Measurements from ENCODE around the gene C10orf67. TPM values are rescaled to one million over a fixed set of nuclear protein-coding genes. Genes with fewer than 3 reads are reported as not detected.

Gene C10orf67
- total RNA-seq, 1 experiment from 2014 or later, result not detected

GRCh38 chr10:23322082-23322481 is 22.5 kb downstream of the C10orf67 start:
- CTCF ChIA-PET, result no interaction called here
- no peak for ATAC-seq

More at GRCh38 chr10:23322082-23322481, 22.5 kb downstream of the C10orf67 start:
- TF ChIP-seq ELF1 (IDR thresholded peaks at IDR 0.05; ENCODE audit: borderline replicate concordance, low read depth) (no peak), POLR2A (IDR thresholded peaks at IDR 0.05; ENCODE audit: borderline replicate concordance, extremely low read depth, insufficient read depth, insufficient read length) (no peak), ATF3 (IDR thresholded peaks at IDR 0.05) (no peak), TCF7L2 (IDR thresholded peaks at IDR 0.05; ENCODE audit: borderline replicate concordance, extremely low read depth, insufficient read depth, insufficient read length) (no peak), JUND (IDR thresholded peaks at IDR 0.05) (no peak), REST (IDR thresholded peaks at IDR 0.05; ENCODE audit: low read depth) (no peak), ZNF274 (IDR thresholded peaks at IDR 0.05; ENCODE audit: low read depth, low read length) (no peak), ZFX (IDR thresholded peaks at IDR 0.05) (no peak), SIN3A (IDR thresholded peaks at IDR 0.05; ENCODE audit: low read depth) (no peak)
- Histone ChIP-seq H3K9me2 (ENCODE audit: insufficient read depth) (no peaks in the 10 kb centered on the region), H3K9me3 (ENCODE audit: control insufficient read depth in 1 of 2, insufficient read depth in 1 of 2, low read depth in 1 of 2, low read length in 2 of 2) (no peaks in the 10 kb centered on the region), H3K4me2 (ENCODE audit: low read length) (no peak overlapping the region), H3K27me3 (ENCODE audit: insufficient read depth, low read length) (peaks cover 12% of the 10 kb centered on the region), H3K4me3 (replicated peaks in 1 of 2; ENCODE audit: low read depth in 1 of 2, low read length in 2 of 2) (no peak overlapping the region), H3K27ac (ENCODE audit: low read depth, low read length) (no peak overlapping the region), H3K9ac (ENCODE audit: low read length) (no peak overlapping the region), H2AFZ (ENCODE audit: low read depth, low read length, poor library complexity, severe bottlenecking) (no peak overlapping the region), H3K4me1 (ENCODE audit: control insufficient read depth in 1 of 2, insufficient read depth in 2 of 2, low read length in 2 of 2) (no peaks in the 10 kb centered on the region), H3K79me2 (ENCODE audit: insufficient read depth, low read length) (no peaks in the 10 kb centered on the region), H4K20me1 (ENCODE audit: insufficient read depth) (no peaks in the 10 kb centered on the region), H3K36me3 (ENCODE audit: control insufficient read depth in 1 of 2, insufficient read depth in 2 of 2, low read length in 2 of 2) (no peaks in the 10 kb centered on the region)
- intact Hi-C loops (cut with micrococcal nuclease), result no loop called here
- no peak for DNase-seq (ENCODE audit: low read depth, low spot score)
- POLR2A ChIA-PET, result no interaction called here
- BruUV-seq (replicated peaks), result no TSS peak
- RAD21 ChIA-PET (ENCODE audit: low non-redundant PET in 1 of 2, low total read pairs in 2 of 2, uncharacterized antibody in 2 of 2, unreplicated experiment in 2 of 2), result no interaction called here

Measured in HCT116 (cell line).